ENCODE results near the gene GFOD1.

GFOD1 gene

DNA sequence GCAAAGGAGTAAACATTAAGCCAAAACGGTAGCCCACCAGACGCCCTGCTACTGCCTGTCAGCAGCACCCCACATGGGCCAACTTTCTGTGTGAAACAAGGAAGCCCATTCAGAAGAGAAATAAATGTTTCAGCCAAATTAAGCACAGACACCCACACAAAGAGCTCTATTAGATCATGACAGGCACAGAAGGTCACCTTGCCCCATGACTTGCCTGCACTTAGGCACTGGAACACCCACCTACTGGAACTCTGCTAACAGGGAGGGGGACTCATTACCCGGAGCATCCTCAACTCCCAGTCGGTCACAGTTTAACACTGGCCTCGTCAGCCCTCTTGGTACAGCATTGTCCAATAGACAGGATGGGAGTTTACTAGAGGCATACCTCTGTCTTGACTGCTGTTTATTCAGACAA lies 31.8 kb downstream of the GFOD1 start:
- no peak overlapping the region for H3K4me3 ChIP-seq (ENCODE audit: low read length)
- no peaks in the 10 kb centered on the region for H3K36me3 ChIP-seq (ENCODE audit: control insufficient read depth, low read depth, low read length)
- no peak overlapping the region for H3K9ac ChIP-seq (ENCODE audit: low read length)
- no peaks in the 10 kb centered on the region for H3K9me3 ChIP-seq (ENCODE audit: control insufficient read depth, low read depth, low read length)
- no peak overlapping the region for H3K27ac ChIP-seq (ENCODE audit: low read length)
- no peaks in the 10 kb centered on the region for H3K4me1 ChIP-seq (ENCODE audit: control insufficient read depth, low read depth, low read length)
- H3K27me3 ChIP-seq (ENCODE audit: control insufficient read depth, insufficient read depth, low read length): no peaks in the 10 kb centered on the region

DNA sequence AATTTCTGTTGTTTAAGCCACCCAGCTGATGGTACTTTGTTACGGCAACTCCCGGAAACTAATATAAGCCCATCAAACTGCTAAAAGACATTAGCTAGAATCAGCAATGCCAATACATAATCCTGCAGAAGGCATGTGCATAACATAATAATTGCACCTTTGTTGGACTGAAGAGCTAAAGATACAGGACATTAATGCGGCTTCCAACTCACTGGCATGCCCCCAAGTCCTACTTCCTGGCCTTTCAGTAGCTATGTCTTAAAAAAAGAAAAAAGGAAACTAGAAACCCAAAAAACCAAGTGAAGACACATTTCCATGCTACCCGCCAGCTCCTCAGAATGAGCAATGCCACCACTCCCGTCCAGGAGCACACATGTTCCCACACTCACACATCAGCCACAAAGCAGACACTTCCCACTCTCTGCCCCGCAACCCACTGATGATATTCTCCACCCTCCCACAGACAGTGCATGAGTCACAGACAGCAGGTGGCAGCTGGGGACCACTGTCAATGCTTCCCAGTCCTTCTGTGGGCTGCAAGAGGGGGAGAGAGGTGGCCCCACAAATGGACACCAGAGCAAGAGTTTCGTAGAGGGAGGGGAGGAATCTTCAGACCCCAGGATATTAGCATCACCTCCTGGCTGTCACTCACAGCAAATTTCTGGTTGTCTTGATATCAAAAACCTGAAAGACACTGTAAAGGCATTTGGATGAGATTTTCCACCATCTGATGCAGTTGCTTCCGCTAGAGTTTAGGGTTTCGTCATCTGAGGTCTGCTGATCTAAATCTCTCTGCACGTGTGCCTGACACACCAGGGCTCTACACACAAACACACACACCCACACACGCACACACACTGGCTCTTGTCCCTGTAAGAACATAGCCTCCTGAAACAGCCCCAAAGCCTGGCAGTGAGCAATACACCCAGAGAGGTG lies 32.8 kb downstream of the GFOD1 start:
- Histone ChIP-seq H3K9me3 (ENCODE audit: control insufficient read depth, low read depth, low read length) (no peaks in the 10 kb centered on the region), H3K9ac (ENCODE audit: low read length) (no peak overlapping the region), H3K27ac (ENCODE audit: low read length) (no peak overlapping the region), H3K4me1 (ENCODE audit: control insufficient read depth, low read depth, low read length) (no peaks in the 10 kb centered on the region), H3K36me3 (ENCODE audit: control insufficient read depth, low read depth, low read length) (no peaks in the 10 kb centered on the region), H3K27me3 (ENCODE audit: control insufficient read depth, insufficient read depth, low read length) (no peaks in the 10 kb centered on the region), H3K4me3 (ENCODE audit: low read length) (no peak overlapping the region)

DNA sequence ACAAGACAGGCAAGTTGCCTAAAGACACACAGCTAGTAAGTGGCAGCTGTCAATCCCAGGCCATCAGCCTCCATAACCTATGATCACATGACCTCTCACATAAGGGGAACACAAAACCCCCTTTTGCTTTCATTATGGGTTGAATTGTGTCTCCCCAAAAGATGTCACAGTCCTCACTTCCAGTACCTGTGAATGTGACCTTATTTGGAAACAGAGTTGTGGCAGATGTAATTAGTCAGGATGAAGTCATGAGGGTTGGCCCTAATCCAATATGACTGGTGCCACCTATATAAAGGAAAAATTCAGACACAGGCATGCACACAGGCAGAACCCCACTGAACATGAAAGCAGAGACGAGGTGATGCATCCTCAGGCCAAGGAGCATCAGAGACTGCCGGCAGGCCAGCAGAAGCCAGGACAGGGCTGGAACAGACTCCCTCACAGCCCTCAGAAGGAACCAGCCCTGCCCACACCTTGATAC lies 33.6 kb downstream of the GFOD1 start:
- no peaks in the 10 kb centered on the region for H3K27me3 ChIP-seq (ENCODE audit: control insufficient read depth, insufficient read depth, low read length)
- H3K9ac ChIP-seq (ENCODE audit: low read length): no peak overlapping the region
- no peak overlapping the region for H3K4me3 ChIP-seq (ENCODE audit: low read length)
- H3K9me3 ChIP-seq (ENCODE audit: control insufficient read depth, low read depth, low read length): no peaks in the 10 kb centered on the region
- no peaks in the 10 kb centered on the region for H3K4me1 ChIP-seq (ENCODE audit: control insufficient read depth, low read depth, low read length)
- H3K27ac ChIP-seq (ENCODE audit: low read length): no peak overlapping the region
- no peaks in the 10 kb centered on the region for H3K36me3 ChIP-seq (ENCODE audit: control insufficient read depth, low read depth, low read length)

DNA sequence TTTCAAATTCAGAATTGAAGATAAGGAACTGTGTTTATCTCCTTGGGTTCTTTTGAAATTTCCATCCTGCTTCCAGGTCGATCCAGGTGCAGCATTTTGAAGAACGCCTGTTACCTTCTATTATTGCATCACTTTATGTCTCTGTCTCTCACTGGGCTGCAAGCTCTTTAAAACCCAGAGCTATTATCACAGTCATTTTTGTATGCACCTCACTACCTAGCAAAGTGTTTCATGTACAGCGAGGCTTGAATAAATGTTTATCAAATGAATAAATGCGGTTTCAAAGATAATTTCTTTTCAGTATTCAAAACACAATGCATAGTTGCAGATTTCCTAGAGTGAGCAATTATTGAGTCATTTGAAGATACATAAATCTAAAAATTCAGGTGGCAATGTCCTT lies 34.2 kb downstream of the GFOD1 start:
- Histone ChIP-seq H3K4me1 (ENCODE audit: control insufficient read depth, low read depth, low read length) (no peaks in the 10 kb centered on the region), H3K36me3 (ENCODE audit: control insufficient read depth, low read depth, low read length) (no peaks in the 10 kb centered on the region), H3K27me3 (ENCODE audit: control insufficient read depth, insufficient read depth, low read length) (no peaks in the 10 kb centered on the region), H3K27ac (ENCODE audit: low read length) (no peak overlapping the region), H3K9ac (ENCODE audit: low read length) (no peak overlapping the region), H3K9me3 (ENCODE audit: control insufficient read depth, low read depth, low read length) (no peaks in the 10 kb centered on the region), H3K4me3 (ENCODE audit: low read length) (no peak overlapping the region)

DNA sequence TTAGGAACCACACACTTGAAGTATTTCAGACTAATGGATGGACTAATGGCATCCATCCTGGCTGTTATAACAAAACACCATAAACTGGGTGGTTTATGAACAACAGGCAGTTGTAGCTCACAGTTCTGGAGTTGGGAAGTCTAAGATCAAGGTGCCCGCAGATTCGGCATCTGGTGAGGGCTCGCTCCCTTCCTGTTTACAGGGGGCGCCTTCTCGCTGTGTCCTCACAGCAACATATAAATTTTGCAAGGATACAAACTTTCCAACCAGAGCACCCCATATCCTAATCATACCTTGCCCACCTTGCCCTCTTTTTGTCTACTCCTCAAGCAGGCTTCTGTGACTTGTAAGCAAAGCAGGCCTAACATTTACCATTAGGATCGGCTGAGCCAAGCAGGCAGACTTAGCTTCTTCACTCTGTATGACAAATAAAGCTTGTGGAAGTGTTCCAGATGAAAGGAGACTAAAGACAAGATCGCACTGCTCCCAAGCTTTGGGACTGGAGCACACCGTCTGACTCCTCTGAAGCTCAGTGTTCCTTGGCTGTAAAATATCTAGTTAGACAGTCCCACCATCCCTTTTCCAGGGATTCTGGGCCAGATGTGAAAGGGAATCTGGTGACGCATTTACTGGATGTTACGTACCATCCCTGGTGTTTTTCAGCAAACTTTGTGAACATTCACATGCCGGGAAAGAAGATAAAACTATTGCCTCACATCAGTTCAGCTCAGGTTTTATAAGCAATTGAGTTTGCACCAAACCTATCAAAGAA lies 34.9 kb downstream of the GFOD1 start:
- Histone ChIP-seq H3K4me1 (ENCODE audit: control insufficient read depth, low read depth, low read length) (no peaks in the 10 kb centered on the region), H3K36me3 (ENCODE audit: control insufficient read depth, low read depth, low read length) (no peaks in the 10 kb centered on the region), H3K27me3 (ENCODE audit: control insufficient read depth, insufficient read depth, low read length) (no peaks in the 10 kb centered on the region), H3K9me3 (ENCODE audit: control insufficient read depth, low read depth, low read length) (no peaks in the 10 kb centered on the region), H3K4me3 (ENCODE audit: low read length) (no peak overlapping the region), H3K27ac (ENCODE audit: low read length) (no peak overlapping the region), H3K9ac (ENCODE audit: low read length) (no peak overlapping the region)

DNA sequence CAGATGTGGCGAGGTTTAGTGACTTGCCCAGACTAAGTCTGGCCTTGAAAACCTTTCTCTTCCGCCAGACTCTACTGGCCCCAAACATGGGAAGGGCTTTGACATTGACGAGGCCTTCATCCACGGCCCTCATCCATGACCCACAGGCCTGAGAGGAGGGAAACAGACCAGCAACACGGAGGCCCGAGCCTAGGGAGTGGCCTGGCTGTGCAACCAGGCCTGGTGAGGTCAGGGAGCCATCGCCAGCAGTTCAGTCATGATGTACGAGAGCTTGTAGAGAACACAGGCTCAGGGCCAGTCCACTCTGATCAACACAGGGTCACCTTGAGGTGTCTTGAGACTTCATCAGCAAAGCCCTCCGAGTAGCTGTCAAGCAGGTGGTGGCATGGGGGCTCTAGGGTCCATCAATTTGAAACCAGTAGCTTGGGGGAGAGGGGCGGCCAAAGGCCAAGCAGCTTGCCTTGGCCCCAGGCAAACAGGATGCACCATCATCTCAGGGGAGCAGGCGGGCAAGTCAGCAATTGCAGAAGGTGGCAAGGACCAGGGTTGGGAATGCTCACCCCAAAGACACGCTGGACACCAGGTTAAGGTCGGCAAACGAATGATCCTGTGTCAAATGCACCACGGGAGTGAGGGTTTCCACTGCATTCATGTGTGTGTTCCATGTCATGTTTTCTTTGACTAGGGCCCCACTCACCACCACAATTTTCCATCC lies 36.1 kb downstream of the GFOD1 start:
- no peak overlapping the region for H3K4me3 ChIP-seq (ENCODE audit: low read length)
- H3K9ac ChIP-seq (ENCODE audit: low read length): no peak overlapping the region
- H3K27ac ChIP-seq (ENCODE audit: low read length): no peak overlapping the region
- no peaks in the 10 kb centered on the region for H3K4me1 ChIP-seq (ENCODE audit: control insufficient read depth, low read depth, low read length)
- H3K36me3 ChIP-seq (ENCODE audit: control insufficient read depth, low read depth, low read length): no peaks in the 10 kb centered on the region
- H3K27me3 ChIP-seq (ENCODE audit: control insufficient read depth, insufficient read depth, low read length): no peaks in the 10 kb centered on the region
- no peaks in the 10 kb centered on the region for H3K9me3 ChIP-seq (ENCODE audit: control insufficient read depth, low read depth, low read length)

DNA sequence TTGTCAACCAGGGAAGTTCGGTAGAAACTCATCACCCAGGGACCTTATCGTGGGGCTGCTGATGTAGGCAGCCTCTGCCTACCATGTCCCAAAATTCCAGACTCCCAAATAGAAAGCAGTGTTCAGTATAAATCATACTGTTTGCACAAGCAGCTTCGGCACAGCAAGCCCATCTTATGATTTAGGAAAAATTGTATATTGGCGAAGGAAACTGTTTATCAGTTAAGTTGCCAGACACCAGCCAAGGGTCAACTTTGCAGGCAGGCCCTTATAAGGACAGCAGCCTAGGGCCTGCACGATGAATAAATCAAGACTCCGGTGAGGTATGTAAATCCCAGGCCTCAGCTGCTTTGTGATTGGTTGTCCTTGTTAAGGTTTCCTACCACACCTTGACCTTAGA lies 36.8 kb downstream of the GFOD1 start:
- no peak overlapping the region for H3K9ac ChIP-seq (ENCODE audit: low read length)
- no peaks in the 10 kb centered on the region for H3K9me3 ChIP-seq (ENCODE audit: control insufficient read depth, low read depth, low read length)
- H3K4me1 ChIP-seq (ENCODE audit: control insufficient read depth, low read depth, low read length): no peaks in the 10 kb centered on the region
- no peak overlapping the region for H3K27ac ChIP-seq (ENCODE audit: low read length)
- no peaks in the 10 kb centered on the region for H3K36me3 ChIP-seq (ENCODE audit: control insufficient read depth, low read depth, low read length)
- H3K27me3 ChIP-seq (ENCODE audit: control insufficient read depth, insufficient read depth, low read length): no peaks in the 10 kb centered on the region
- no peak overlapping the region for H3K4me3 ChIP-seq (ENCODE audit: low read length)

DNA sequence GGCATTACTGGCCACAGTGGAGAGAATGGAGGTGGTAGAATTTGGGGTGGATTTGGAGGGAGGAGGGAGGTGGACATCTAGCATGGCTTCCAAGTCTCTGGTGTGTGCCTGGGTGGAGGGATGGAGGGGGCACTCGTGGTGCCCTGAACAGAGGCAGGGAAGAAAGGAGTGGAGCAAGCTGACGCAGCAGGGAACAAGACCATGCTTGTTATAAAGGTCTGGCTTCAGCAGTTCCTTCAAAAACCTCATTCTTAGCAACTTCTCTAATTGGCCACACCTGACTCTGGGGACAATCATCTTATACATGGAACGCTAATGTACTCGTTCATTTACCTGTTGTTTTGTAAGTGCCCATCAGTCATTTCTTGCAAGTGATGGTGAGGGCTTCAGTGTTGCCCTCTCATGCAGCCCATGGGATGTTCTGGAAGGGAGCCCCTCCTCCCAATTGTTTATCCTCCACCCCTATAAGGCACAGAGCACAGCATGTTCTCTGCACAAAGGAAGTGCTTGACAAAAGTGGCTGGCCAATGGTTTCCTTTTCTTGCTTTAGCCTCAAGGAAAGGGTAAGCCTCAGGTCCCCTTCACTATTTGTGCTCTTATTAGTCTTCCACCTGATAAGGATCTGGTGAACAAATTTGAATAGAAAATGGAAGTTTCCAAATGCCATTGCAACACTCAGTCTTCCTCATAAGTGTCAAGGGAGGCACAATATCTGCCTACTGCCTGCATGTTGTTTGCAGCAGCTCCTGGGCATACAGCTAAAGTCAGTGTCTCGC lies 39.3 kb downstream of the GFOD1 start:
- Histone ChIP-seq H3K27ac (ENCODE audit: low read length) (no peak overlapping the region), H3K9me3 (ENCODE audit: control insufficient read depth, low read depth, low read length) (no peaks in the 10 kb centered on the region), H3K36me3 (ENCODE audit: control insufficient read depth, low read depth, low read length) (no peaks in the 10 kb centered on the region), H3K27me3 (ENCODE audit: control insufficient read depth, insufficient read depth, low read length) (no peaks in the 10 kb centered on the region), H3K4me3 (ENCODE audit: low read length) (no peak overlapping the region), H3K4me1 (ENCODE audit: control insufficient read depth, low read depth, low read length) (no peaks in the 10 kb centered on the region), H3K9ac (ENCODE audit: low read length) (no peak overlapping the region)

DNA sequence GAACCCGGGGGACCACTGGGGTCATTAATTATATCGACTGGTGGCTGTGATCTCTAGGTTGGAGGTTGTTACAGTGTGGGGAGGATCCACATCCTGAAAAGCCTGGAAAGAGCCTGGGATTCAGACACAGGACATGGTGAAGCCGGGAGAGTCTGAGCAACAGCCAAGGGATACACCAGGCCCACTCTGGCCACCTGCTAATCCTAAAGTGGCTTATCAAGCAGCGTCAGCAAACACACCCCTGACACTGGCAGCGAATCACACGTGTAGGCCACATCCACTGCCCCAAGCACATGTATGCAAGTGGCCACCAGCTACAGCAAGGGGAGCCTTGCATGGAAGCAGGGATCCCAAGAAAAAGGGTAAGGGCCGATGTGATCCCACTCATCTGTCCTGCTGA lies 41.0 kb downstream of the GFOD1 start:
- no peaks in the 10 kb centered on the region for H3K27me3 ChIP-seq (ENCODE audit: control insufficient read depth, insufficient read depth, low read length)
- H3K36me3 ChIP-seq (ENCODE audit: control insufficient read depth, low read depth, low read length): no peaks in the 10 kb centered on the region
- H3K9ac ChIP-seq (ENCODE audit: low read length): no peak overlapping the region
- H3K27ac ChIP-seq (ENCODE audit: low read length): no peak overlapping the region
- H3K4me1 ChIP-seq (ENCODE audit: control insufficient read depth, low read depth, low read length): no peaks in the 10 kb centered on the region
- H3K4me3 ChIP-seq (ENCODE audit: low read length): no peak overlapping the region
- H3K9me3 ChIP-seq (ENCODE audit: control insufficient read depth, low read depth, low read length): no peaks in the 10 kb centered on the region

DNA sequence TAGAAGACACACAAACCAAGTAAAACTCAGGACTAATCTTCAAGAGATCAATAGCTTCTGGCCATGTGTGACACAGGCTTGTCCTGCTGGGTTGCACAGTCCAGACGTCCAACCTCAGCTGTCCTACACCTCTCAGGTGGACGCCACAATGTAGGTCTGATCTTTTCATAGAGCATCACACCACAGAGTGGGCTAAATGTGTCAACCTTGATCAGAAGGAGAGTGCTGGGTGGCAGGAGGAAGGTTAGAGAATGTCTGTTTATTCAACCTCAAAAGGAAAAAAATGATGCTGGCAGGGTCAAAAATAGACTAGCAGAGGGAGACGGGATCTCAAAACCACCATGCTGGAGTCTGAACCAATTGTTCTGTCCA lies 41.7 kb downstream of the GFOD1 start:
- Histone ChIP-seq H3K4me1 (ENCODE audit: control insufficient read depth, low read depth, low read length) (no peaks in the 10 kb centered on the region), H3K9ac (ENCODE audit: low read length) (no peak overlapping the region), H3K9me3 (ENCODE audit: control insufficient read depth, low read depth, low read length) (no peaks in the 10 kb centered on the region), H3K27ac (ENCODE audit: low read length) (no peak overlapping the region), H3K4me3 (ENCODE audit: low read length) (no peak overlapping the region), H3K27me3 (ENCODE audit: control insufficient read depth, insufficient read depth, low read length) (no peaks in the 10 kb centered on the region), H3K36me3 (ENCODE audit: control insufficient read depth, low read depth, low read length) (no peaks in the 10 kb centered on the region)
